ENCODE results near the gene STAT4.

STAT4 gene

GRCh38 chr2:191019376-191019775 lies 131.4 kb downstream of the STAT4 start:
- peaks cover 6 to 7% of the 10 kb centered on the region in 2 donors for H3K4me1 ChIP-seq (ENCODE audit: control insufficient read depth in 1 of 2, insufficient read depth in 2 of 2, low read length in 2 of 2)
- peaks cover 0 to 5% of the 10 kb centered on the region in 2 donors for H3K36me3 ChIP-seq (ENCODE audit: control insufficient read depth in 1 of 2, insufficient read depth in 2 of 2, low read length in 2 of 2)
- no peaks in the 10 kb centered on the region for H3K9me3 ChIP-seq (ENCODE audit: control insufficient read depth in 1 of 2, low read length in 2 of 2)
- H3K27ac ChIP-seq (ENCODE audit: low read length) = no peak overlapping the region
- no peak overlapping the region for H3K4me3 ChIP-seq (ENCODE audit: low read depth in 1 of 2, low read length in 2 of 2)
- no peaks in the 10 kb centered on the region for H3K27me3 ChIP-seq (ENCODE audit: low read depth, low read length)

- Histone ChIP-seq H3K27me3 (ENCODE audit: low read depth, low read length) (no peaks in the 10 kb centered on the region), H3K36me3 (ENCODE audit: control insufficient read depth in 1 of 2, insufficient read depth in 2 of 2, low read length in 2 of 2) (peaks cover 0 to 5% of the 10 kb centered on the region in 2 donors), H3K9me3 (ENCODE audit: control insufficient read depth in 1 of 2, low read length in 2 of 2) (no peaks in the 10 kb centered on the region), H3K4me3 (ENCODE audit: low read depth in 1 of 2, low read length in 2 of 2) (no peak overlapping the region), H3K27ac (ENCODE audit: low read length) (no peak overlapping the region), H3K4me1 (ENCODE audit: control insufficient read depth in 1 of 2, insufficient read depth in 2 of 2, low read length in 2 of 2) (peaks cover 6 to 7% of the 10 kb centered on the region in 2 donors)
Measured at GRCh38 chr2:191018643-191019119, 132.1 kb downstream of the STAT4 start.

- H3K36me3 ChIP-seq (ENCODE audit: control insufficient read depth in 1 of 2, insufficient read depth in 2 of 2, low read length in 2 of 2) = peaks cover 0 to 5% of the 10 kb centered on the region in 2 donors
- peaks cover 7 to 8% of the 10 kb centered on the region in 2 donors for H3K4me1 ChIP-seq (ENCODE audit: control insufficient read depth in 1 of 2, insufficient read depth in 2 of 2, low read length in 2 of 2)
- H3K9me3 ChIP-seq (ENCODE audit: control insufficient read depth in 1 of 2, low read length in 2 of 2) = no peaks in the 10 kb centered on the region
- no peak overlapping the region for H3K4me3 ChIP-seq (ENCODE audit: low read depth in 1 of 2, low read length in 2 of 2)
- no peak overlapping the region for H3K27ac ChIP-seq (ENCODE audit: low read length)
- no peaks in the 10 kb centered on the region for H3K27me3 ChIP-seq (ENCODE audit: low read depth, low read length)
Measured at GRCh38 chr2:191018048-191018447, 132.7 kb downstream of the STAT4 start.

GRCh38 chr2:191015831-191016230 lies 135.0 kb downstream of the STAT4 start:
- peaks cover 4 to 5% of the 10 kb centered on the region in 2 donors for H3K36me3 ChIP-seq (ENCODE audit: control insufficient read depth in 1 of 2, insufficient read depth in 2 of 2, low read length in 2 of 2)
- H3K4me3 ChIP-seq (ENCODE audit: low read depth in 1 of 2, low read length in 2 of 2) = no peak overlapping the region
- H3K27ac ChIP-seq (ENCODE audit: low read length) = no peak overlapping the region
- H3K4me1 ChIP-seq (ENCODE audit: control insufficient read depth in 1 of 2, insufficient read depth in 2 of 2, low read length in 2 of 2) = peaks cover 8 to 16% of the 10 kb centered on the region in 2 donors
- H3K27me3 ChIP-seq (ENCODE audit: low read depth, low read length) = no peaks in the 10 kb centered on the region
- no peaks in the 10 kb centered on the region for H3K9me3 ChIP-seq (ENCODE audit: control insufficient read depth in 1 of 2, low read length in 2 of 2)

GRCh38 chr2:191015239-191015638 lies 135.6 kb downstream of the STAT4 start:
- Histone ChIP-seq H3K9me3 (ENCODE audit: control insufficient read depth in 1 of 2, low read length in 2 of 2) (no peaks in the 10 kb centered on the region), H3K27ac (ENCODE audit: low read length) (no peak overlapping the region), H3K27me3 (ENCODE audit: low read depth, low read length) (no peaks in the 10 kb centered on the region), H3K4me1 (ENCODE audit: control insufficient read depth in 1 of 2, insufficient read depth in 2 of 2, low read length in 2 of 2) (peaks cover 10 to 19% of the 10 kb centered on the region in 2 donors), H3K36me3 (ENCODE audit: control insufficient read depth in 1 of 2, insufficient read depth in 2 of 2, low read length in 2 of 2) (peaks cover 0 to 6% of the 10 kb centered on the region in 2 donors), H3K4me3 (ENCODE audit: low read depth in 1 of 2, low read length in 2 of 2) (no peak overlapping the region)

- peaks cover 4 to 12% of the 10 kb centered on the region in 2 donors for H3K36me3 ChIP-seq (ENCODE audit: control insufficient read depth in 1 of 2, insufficient read depth in 2 of 2, low read length in 2 of 2)
- H3K4me3 ChIP-seq (ENCODE audit: low read depth in 1 of 2, low read length in 2 of 2) = peak overlapping the region; percentile 91 to 100
- H3K9me3 ChIP-seq (ENCODE audit: control insufficient read depth in 1 of 2, low read length in 2 of 2) = no peaks in the 10 kb centered on the region
- H3K4me1 ChIP-seq (ENCODE audit: control insufficient read depth in 1 of 2, insufficient read depth in 2 of 2, low read length in 2 of 2) = peaks cover 10 to 19% of the 10 kb centered on the region in 2 donors
- H3K27me3 ChIP-seq (ENCODE audit: low read depth, low read length) = no peaks in the 10 kb centered on the region
- peak overlapping the region; percentile 90 for H3K27ac ChIP-seq (ENCODE audit: low read length)
Measured at GRCh38 chr2:191014653-191015020, 136.2 kb downstream of the STAT4 start.

- H3K4me3 ChIP-seq (ENCODE audit: low read depth in 1 of 2, low read length in 2 of 2) = peak within 1 kb of the TSS; percentile 91 to 100
- H3K4me1 ChIP-seq (ENCODE audit: control insufficient read depth in 1 of 2, insufficient read depth in 2 of 2, low read length in 2 of 2) = peaks cover 10 to 19% of the 10 kb centered on the region in 2 donors
- peaks cover 5 to 14% of the 10 kb centered on the region in 2 donors for H3K36me3 ChIP-seq (ENCODE audit: control insufficient read depth in 1 of 2, insufficient read depth in 2 of 2, low read length in 2 of 2)
- H3K9me3 ChIP-seq (ENCODE audit: control insufficient read depth in 1 of 2, low read length in 2 of 2) = no peaks in the 10 kb centered on the region
- H3K27ac ChIP-seq (ENCODE audit: low read length) = peak within 1 kb of the TSS; percentile 98
- no peaks in the 10 kb centered on the region for H3K27me3 ChIP-seq (ENCODE audit: low read depth, low read length)
Measured at GRCh38 chr2:191013932-191014652, 136.7 kb downstream of the STAT4 start, which contains the start of gene STAT1. TSS of gene STAT1 (minus strand) at chr2:191014171. CDS start at chr2:191010003, 4,168 bp downstream.

GRCh38 chr2:191013682-191013931 lies 137.2 kb downstream of the STAT4 start:
- Histone ChIP-seq H3K27ac (ENCODE audit: low read length) (peak overlapping the region; percentile 98), H3K36me3 (ENCODE audit: control insufficient read depth in 1 of 2, insufficient read depth in 2 of 2, low read length in 2 of 2) (peaks cover 8 to 17% of the 10 kb centered on the region in 2 donors), H3K4me1 (ENCODE audit: control insufficient read depth in 1 of 2, insufficient read depth in 2 of 2, low read length in 2 of 2) (peaks cover 10 to 19% of the 10 kb centered on the region in 2 donors), H3K9me3 (ENCODE audit: control insufficient read depth in 1 of 2, low read length in 2 of 2) (no peaks in the 10 kb centered on the region), H3K27me3 (ENCODE audit: low read depth, low read length) (no peaks in the 10 kb centered on the region), H3K4me3 (ENCODE audit: low read depth in 1 of 2, low read length in 2 of 2) (peak overlapping the region; percentile 91 to 100)

- Histone ChIP-seq H3K4me3 (ENCODE audit: low read depth in 1 of 2, low read length in 2 of 2) (peak overlapping the region; percentile 91 to 100), H3K9me3 (ENCODE audit: control insufficient read depth in 1 of 2, low read length in 2 of 2) (no peaks in the 10 kb centered on the region), H3K27me3 (ENCODE audit: low read depth, low read length) (no peaks in the 10 kb centered on the region), H3K36me3 (ENCODE audit: control insufficient read depth in 1 of 2, insufficient read depth in 2 of 2, low read length in 2 of 2) (peaks cover 12 to 23% of the 10 kb centered on the region in 2 donors), H3K27ac (ENCODE audit: low read length) (peak overlapping the region; percentile 98), H3K4me1 (ENCODE audit: control insufficient read depth in 1 of 2, insufficient read depth in 2 of 2, low read length in 2 of 2) (peaks cover 10 to 19% of the 10 kb centered on the region in 2 donors)
Measured at GRCh38 chr2:191012845-191013681, 137.7 kb downstream of the STAT4 start.

- no peaks in the 10 kb centered on the region for H3K27me3 ChIP-seq (ENCODE audit: low read depth, low read length)
- H3K9me3 ChIP-seq (ENCODE audit: control insufficient read depth in 1 of 2, low read length in 2 of 2) = no peaks in the 10 kb centered on the region
- H3K27ac ChIP-seq (ENCODE audit: low read length) = peak overlapping the region; percentile 98
- peak overlapping the region; percentile 91 to 100 for H3K4me3 ChIP-seq (ENCODE audit: low read depth in 1 of 2, low read length in 2 of 2)
- peaks cover 10 to 19% of the 10 kb centered on the region in 2 donors for H3K4me1 ChIP-seq (ENCODE audit: control insufficient read depth in 1 of 2, insufficient read depth in 2 of 2, low read length in 2 of 2)
- H3K36me3 ChIP-seq (ENCODE audit: control insufficient read depth in 1 of 2, insufficient read depth in 2 of 2, low read length in 2 of 2) = peaks cover 12 to 27% of the 10 kb centered on the region in 2 donors
Measured at GRCh38 chr2:191012346-191012745, 138.4 kb downstream of the STAT4 start.
